GM20431 (cell line): Measurements from ENCODE around the gene POLA1.
"Not testable (repeated sequence)": the region's sequence is repeated elsewhere in the genome, so short reads cannot be mapped to it uniquely, and the experiment has no call there.

Experiments
- in situ Hi-C: fragments of 300-500 bp; cut with MseI, MboI; formaldehyde crosslinking; loops from one replicate; pipeline ENCODE4 v1.15.0; 2020; ENCODE audit warnings: low sequenced_read_pairs; ENCODE audit not compliant: unreplicated experiment

The POLA1 gene

GRCh38 chrX:24693453-24694202 lies at the start of gene POLA1:
Gene POLA1 (plus strand): TSS chrX:24693918. CDS start chrX:24693962, 44 bp downstream.
- in situ Hi-C loops = no loop called here

GRCh38 chrX:24646006-24646405 lies 47.7 kb upstream of the POLA1 start:
- in situ Hi-C loops = no loop called here

GRCh38 chrX:24646745-24647182 lies 47.0 kb upstream of the POLA1 start:
- in situ Hi-C loops = no loop called here

GRCh38 chrX:24647257-24648058 lies 46.3 kb upstream of the POLA1 start, which contains the start of gene PCYT1B:
Gene PCYT1B (minus strand): TSS chrX:24647347. CDS start chrX:24647105, 242 bp downstream.
- in situ Hi-C loops = no loop called here

GRCh38 chrX:24648495-24648894 lies 45.2 kb upstream of the POLA1 start:
- in situ Hi-C loops = no loop called here

- in situ Hi-C loops = no loop called here
Measured at GRCh38 chrX:24651783-24652182, 41.9 kb upstream of the POLA1 start.

- in situ Hi-C loops = not testable (repeated sequence)
Measured at GRCh38 chrX:24655679-24656078, 38.0 kb upstream of the POLA1 start.

DNA sequence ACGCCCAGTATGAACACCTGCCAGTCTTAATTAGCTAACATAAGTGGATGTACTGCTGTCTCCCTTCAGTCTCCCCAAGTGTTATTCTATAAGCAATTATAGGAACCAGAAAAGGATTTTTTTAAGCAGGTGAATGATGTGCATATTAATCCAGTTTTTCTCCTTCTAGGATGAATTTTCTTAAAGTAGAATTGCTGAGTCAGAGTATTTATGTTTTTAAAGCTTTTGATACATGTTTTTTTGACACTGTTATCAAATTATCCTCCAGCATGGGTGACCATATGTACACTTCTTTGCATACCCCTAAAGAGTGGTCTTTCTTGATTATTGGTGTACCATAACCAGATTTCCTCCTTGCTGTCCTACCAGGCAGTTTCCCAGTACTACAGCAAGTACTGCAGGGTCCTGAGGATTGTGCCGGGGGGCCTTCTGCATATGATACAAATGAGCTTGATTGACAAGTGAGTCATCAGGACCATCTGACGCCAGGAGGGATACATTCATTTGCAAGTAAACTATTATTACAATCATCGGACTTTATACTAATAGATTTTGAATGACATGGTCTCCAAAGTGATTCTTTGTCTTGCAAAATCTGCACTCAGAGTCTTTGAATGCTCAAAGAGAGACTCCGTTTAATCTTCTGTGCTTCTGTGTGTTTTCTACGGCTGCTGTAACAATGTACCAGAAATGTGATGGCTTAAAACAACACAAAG lies 35.9 kb upstream of the POLA1 start:
- in situ Hi-C loops = no loop called here

- in situ Hi-C loops = no loop called here
Measured at GRCh38 chrX:24658421-24658820, 35.3 kb upstream of the POLA1 start.

DNA sequence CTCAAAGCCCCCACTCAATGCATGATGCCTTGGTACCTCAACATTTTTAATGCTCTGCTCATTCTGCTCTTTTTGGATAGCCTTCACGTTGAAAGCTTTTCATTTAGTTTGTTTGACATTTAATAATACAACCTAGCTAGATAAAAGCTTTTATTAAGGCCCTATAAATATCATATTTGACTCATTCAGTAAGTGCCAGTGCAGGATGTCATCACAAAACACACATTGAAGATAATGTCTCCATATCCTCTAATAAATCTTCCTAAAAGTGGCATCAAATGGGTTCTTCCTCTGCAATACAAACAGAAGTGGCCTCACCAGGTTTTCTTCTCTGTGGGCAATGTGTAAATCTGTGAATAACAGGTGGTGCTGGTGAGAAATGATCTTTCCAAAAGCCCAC lies 34.6 kb upstream of the POLA1 start:
- in situ Hi-C loops = no loop called here

DNA sequence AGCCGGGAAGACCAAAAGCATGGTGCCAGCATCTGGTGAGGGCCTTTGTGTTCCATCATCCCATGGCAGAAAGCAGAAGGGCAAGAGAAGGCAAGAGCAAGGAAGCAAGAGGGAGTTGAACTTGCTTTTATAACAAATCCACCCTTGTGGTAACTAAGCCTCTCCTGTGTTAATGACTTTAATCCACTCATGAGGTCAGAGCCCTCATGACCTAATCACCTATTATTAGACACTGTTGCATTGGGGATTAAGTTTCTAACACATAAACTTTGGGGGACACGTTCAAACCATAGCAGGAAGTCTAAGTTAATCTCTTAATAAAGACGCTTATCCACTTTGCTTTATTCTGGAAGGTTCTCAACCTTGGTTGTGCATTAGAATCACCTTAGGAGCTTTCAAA lies 34.1 kb upstream of the POLA1 start:
- in situ Hi-C loops = no loop called here

DNA sequence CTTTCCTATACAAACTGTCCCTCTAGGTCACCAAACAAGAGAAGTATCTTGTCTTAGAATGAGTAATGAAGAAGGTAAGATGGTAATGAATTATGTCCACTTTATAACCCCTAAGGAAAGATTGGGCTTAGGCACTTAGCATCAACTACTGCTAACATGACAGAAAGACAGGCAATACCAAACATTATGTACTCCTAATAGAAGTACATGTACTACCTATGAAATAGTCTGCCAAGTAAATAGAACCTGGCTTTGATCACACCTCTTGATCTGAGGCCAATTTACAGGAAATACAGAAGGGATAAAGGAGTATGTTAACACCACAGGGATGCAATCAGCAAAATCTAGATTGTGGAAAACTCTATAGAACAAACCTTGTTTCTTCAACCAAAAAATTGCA lies 32.4 kb upstream of the POLA1 start:
- in situ Hi-C loops = no loop called here

GRCh38 chrX:24662352-24662751 lies 31.4 kb upstream of the POLA1 start:
- in situ Hi-C loops = no loop called here

GRCh38 chrX:24668111-24668510 lies 25.6 kb upstream of the POLA1 start:
- in situ Hi-C loops = no loop called here

- in situ Hi-C loops = no loop called here
Measured at GRCh38 chrX:24672701-24673190, 21.0 kb upstream of the POLA1 start.

GRCh38 chrX:24673424-24673823 lies 20.3 kb upstream of the POLA1 start:
- in situ Hi-C loops = no loop called here

DNA sequence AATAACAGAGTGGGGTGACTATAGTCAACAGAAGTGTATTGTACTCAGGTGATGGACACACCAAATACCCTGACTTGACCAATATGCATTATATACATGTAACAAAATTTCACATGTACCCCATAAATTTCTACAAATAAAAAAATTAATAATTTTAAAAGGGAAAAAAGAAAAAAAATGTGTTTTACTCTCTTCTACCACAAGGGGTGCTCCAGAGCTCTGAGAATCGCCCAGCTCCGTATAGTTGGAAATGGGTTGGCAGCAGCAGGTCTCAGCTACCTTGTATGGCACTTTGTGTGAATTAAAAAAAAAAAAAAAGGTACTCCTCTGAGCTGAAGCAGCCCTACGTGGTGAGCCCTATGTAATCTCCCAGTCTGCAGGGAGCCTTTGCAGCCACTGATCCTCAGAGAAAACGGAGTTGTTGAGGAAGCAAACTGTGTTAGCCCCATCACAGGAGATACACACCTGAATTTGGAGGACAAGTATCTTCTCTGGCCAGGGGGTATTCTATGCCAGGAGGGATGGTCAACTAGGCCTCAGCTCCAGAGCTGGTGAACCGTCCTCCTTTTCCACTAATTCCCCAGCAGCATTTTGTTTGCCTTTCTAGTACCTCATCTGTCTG lies 17.2 kb upstream of the POLA1 start:
- in situ Hi-C loops = no loop called here

DNA sequence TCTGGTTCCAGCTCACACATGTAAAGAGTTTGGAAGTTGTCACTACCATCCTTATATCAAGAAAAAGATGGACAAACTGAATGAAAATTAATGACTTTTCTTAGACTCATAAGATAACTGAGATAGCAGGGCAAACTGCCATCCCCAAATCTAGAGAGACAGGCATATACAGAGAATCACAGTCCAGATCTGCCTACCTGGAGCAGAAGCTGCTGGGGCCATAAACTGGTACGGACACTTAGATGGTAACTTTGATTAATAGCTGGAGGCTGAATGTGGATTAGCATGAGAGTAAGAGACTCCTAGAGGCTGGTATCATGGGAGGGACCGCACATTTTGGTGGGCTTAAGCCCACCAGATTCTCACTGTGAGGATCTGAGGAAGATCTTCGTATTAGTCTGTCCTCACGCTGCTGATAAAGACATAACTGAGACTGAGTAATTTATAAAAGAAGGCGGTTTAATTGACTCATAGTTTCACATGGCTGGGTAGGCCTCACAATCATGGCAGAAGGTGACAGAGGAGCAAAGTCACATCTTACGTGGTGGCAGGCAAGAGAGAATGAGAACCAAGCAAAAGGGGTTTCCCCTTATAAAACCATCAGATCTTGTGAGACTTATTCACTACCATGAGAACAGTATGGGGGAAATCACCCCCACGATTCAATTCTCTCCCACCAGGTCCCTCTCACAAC lies 10.8 kb upstream of the POLA1 start:
- in situ Hi-C loops = no loop called here

DNA sequence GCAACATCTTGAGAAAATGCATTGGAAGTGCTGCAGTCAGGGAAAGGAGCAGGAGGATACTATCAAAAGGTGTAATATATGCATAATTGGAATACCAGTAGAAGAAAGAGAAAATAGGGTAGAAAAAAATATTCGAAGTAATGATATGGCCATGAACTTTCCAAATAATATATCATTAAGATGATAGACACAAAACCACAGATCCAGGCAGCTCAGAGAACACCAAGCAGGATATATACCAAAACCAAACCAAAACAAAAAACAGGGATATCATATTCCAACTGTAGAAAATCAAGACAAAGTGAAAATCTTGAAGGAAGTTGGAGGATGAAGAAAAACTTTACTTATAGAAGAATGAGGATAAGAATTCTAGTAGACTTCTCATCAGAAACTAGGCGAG lies 9.7 kb upstream of the POLA1 start:
- in situ Hi-C loops = no loop called here

GRCh38 chrX:24692305-24692704 lies 1.4 kb upstream of the POLA1 start:
- in situ Hi-C loops = no loop called here
